Ovary (tissue), 9 donors: ENCODE data around the gene RHOBTB1. TPM values are rescaled to one million over a fixed set of nuclear protein-coding genes. Genes with fewer than 3 reads are reported as not detected.

Experiments
- DNase-seq, 5 donors: peaks; one replicate each; pipeline ENCODE4 v3.0.0-alpha.2; 2019 to 2020
- H3K27ac ChIP-seq, 2 donors: fragments of 200-600 bp; one replicate each; pipeline versions ENCODE4 v1.5.1 to v1.8.0; 2019 to 2022
- H3K27me3 ChIP-seq: fragments of 200-600 bp; one replicate; pipeline ENCODE4 v1.8.0; 2022
- H3K36me3 ChIP-seq: fragments of 200-600 bp; sonication (generic); one replicate; pipeline ENCODE4 v1.5.1; 2019
- H3K4me1 ChIP-seq: one replicate; pipeline ENCODE4 v1.8.1; 2013; ENCODE audit warnings: mild to moderate bottlenecking, moderate library complexity; ENCODE audit not compliant: insufficient read depth
- H3K4me3 ChIP-seq: fragments of 200-600 bp; sonication (generic); one replicate; pipeline ENCODE4 v1.5.1; 2017
- H3K9me3 ChIP-seq, 2 donors: fragments of 200-600 bp in 1 of 2; sonication (generic) in 1 of 2; one replicate each; pipeline versions ENCODE4 v1.5.1 to v1.8.1; 2013 to 2019; ENCODE audit warnings: mild to moderate bottlenecking in 1 of 2, moderate library complexity in 1 of 2
- EP300 ChIP-seq: sonication (generic); formaldehyde crosslinking; IDR thresholded peaks from one replicate; pipeline ENCODE4 v1.6.1; 2017; ENCODE audit warnings: antibody characterized with exemption
- POLR2A ChIP-seq: fragments of 450-650 bp; IDR thresholded peaks from one replicate; pipeline ENCODE4 v1.6.1; 2017; ENCODE audit warnings: antibody characterized with exemption, mild to moderate bottlenecking, moderate library complexity
- WGBS, 3 donors: extraction: QIAGEN DNeasy Blood & Tissue Kit in 1 of 3; methylation state at CpG; one replicate each; pipeline versions ENCODE4 v1.1.5 to v1.1.7; 2013 to 2017; 5-methylcytosine and 5-hydroxymethylcytosine counted together
- intact Hi-C, 4 donors: fragments of 100-400 bp; cut with DNase I; formaldehyde crosslinking; loops; one replicate each; pipeline versions ENCODE4 v1.11.0 to v1.15.1; 2022 to 2023
- polyA plus RNA-seq, 2 donors: library from polyadenylated mRNA; stranded (reverse); fragments of 200-250 nt in 1 of 2; fragments of 350-450 nt in 1 of 2; fragmentation: Illumina TruSeq in 1 of 2; extraction: RNeasy Lipid Tissue Mini Kit (QIAGEN cat#74804) in 1 of 2; gene quantifications; one replicate each; pipeline ENCODE4 v1.2.3, GENCODE V29; 2013 to 2014
- total RNA-seq, 7 donors: library from RNA; depleted of rRNA in 2 of 7; stranded (reverse); fragments of >200 nt in 2 of 7; fragmentation: NEBNext Ultra II Directional in 3 of 7; extraction: Animal tissue kit (Norgen Biotek cat#: 25700) in 3 of 7; gene quantifications; one replicate each; pipeline versions ENCODE4 v1.1.0 to v1.2.4, GENCODE V29; 2016 to 2023
- TF ChIP-seq, protein P1 (sequence below), 3 donors: fragments of 450-650 bp in 2 of 3; fragments of 200-600 bp in 1 of 3; IDR thresholded peaks; one replicate each; pipeline versions ENCODE4 v1.5.1 to v1.8.0; 2016 to 2022; ENCODE audit warnings: antibody characterized with exemption in 3 of 3, mild to moderate bottlenecking in 1 of 3
- donor health status: DM: no; HTN: no; CAD: no; lungs with moderate emphysema.
- donor health status: DM: no; HTN: no; CAD: no.
- donor health status: Bipolar disorder and iron deficiency.
- donor health status: DM: yes; HTN: yes; CAD: no.
- donor health status: DM: no; HTN: no; CAD: no.
- donor health status: DM: yes; HTN: yes; CAD: no.

Gene RHOBTB1
- total and polyA plus RNA-seq, 9 donors, result 5.6 to 23.9 (median 13.0) TPM

DNA sequence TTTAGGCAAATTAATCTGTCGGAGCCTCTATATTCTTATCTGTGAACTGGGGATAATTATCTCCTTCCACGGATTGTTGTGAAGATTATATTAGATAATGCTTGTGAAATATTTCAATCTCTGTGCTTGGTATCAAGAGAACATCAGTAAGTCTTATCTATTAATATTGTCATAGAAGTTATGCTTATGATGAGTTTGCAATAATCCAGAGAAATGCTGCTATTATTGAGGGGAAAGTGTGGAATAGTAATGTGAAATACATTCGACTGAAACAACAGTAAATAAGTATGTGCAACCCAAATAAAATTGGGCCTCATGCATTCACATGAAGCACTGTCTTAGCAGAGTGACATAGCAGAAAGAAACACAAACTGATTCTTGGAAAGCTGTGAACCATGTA is 13.7 kb downstream of the RHOBTB1 start:
- intact Hi-C loops, result no loop called here
- Histone ChIP-seq H3K9me3 (no peaks in the 10 kb centered on the region), H3K4me1 (peaks cover 7% of the 10 kb centered on the region), H3K27ac (no peak overlapping the region), H3K4me3 (no peak overlapping the region), H3K36me3 (no peaks in the 10 kb centered on the region), H3K27me3 (no peaks in the 10 kb centered on the region)
- TF ChIP-seq, protein P1, sequence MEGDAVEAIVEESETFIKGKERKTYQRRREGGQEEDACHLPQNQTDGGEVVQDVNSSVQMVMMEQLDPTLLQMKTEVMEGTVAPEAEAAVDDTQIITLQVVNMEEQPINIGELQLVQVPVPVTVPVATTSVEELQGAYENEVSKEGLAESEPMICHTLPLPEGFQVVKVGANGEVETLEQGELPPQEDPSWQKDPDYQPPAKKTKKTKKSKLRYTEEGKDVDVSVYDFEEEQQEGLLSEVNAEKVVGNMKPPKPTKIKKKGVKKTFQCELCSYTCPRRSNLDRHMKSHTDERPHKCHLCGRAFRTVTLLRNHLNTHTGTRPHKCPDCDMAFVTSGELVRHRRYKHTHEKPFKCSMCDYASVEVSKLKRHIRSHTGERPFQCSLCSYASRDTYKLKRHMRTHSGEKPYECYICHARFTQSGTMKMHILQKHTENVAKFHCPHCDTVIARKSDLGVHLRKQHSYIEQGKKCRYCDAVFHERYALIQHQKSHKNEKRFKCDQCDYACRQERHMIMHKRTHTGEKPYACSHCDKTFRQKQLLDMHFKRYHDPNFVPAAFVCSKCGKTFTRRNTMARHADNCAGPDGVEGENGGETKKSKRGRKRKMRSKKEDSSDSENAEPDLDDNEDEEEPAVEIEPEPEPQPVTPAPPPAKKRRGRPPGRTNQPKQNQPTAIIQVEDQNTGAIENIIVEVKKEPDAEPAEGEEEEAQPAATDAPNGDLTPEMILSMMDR (IDR thresholded peaks at IDR 0.05), result no peak
- TF ChIP-seq POLR2A (no peak), EP300 (no peak)
- DNase-seq, result no peak
- WGBS, 3 donors, result 71 to 78% (median 78%) methylated on average over 3 of the region's 3 CpGs

GRCh38 chr10:60921633-60922032 is 22.4 kb downstream of the RHOBTB1 start:
- WGBS, 3 donors, result 81 to 92% (median 87%) methylated on average over 2 of the region's 2 CpGs
- peaks cover 2% of the 10 kb centered on the region for H3K4me1 ChIP-seq
- no peaks in the 10 kb centered on the region for H3K36me3 ChIP-seq
- no peaks in the 10 kb centered on the region for H3K27me3 ChIP-seq
- DNase-seq, result no peak
- intact Hi-C loops, result no loop called here
- TF ChIP-seq, protein P1 (IDR thresholded peaks at IDR 0.05), result no peak
- TF ChIP-seq POLR2A, result no peak
- TF ChIP-seq EP300, result no peak
- H3K9me3 ChIP-seq, result no peaks in the 10 kb centered on the region
- H3K27ac ChIP-seq, result no peak overlapping the region
- H3K4me3 ChIP-seq, result no peak overlapping the region

- TF ChIP-seq EP300, result no peak
Observed at GRCh38 chr10:60920479-60920878, 23.5 kb downstream of the RHOBTB1 start.

GRCh38 chr10:60919551-60919950 is 24.4 kb downstream of the RHOBTB1 start:
- no peaks in the 10 kb centered on the region for H3K9me3 ChIP-seq
- DNase-seq, result no peak
- no peaks in the 10 kb centered on the region for H3K36me3 ChIP-seq
- 87 to 92% (median 92%) methylated on average over 2 of the region's 2 CpGs for WGBS, 3 donors
- intact Hi-C loops, result no loop called here
- peaks cover 6% of the 10 kb centered on the region for H3K4me1 ChIP-seq
- TF ChIP-seq, protein P1 (IDR thresholded peaks at IDR 0.05), result no peak
- no peak for TF ChIP-seq EP300
- no peak for TF ChIP-seq POLR2A
- H3K27me3 ChIP-seq, result no peaks in the 10 kb centered on the region
- H3K4me3 ChIP-seq, result no peak overlapping the region
- no peak overlapping the region for H3K27ac ChIP-seq

More at GRCh38 chr10:60920479-60920878, 23.5 kb downstream of the RHOBTB1 start:
- no peak for DNase-seq
- Histone ChIP-seq H3K36me3 (no peaks in the 10 kb centered on the region), H3K4me1 (peaks cover 6% of the 10 kb centered on the region), H3K27me3 (no peaks in the 10 kb centered on the region), H3K27ac (no peak overlapping the region), H3K9me3 (no peaks in the 10 kb centered on the region), H3K4me3 (no peak overlapping the region)
- intact Hi-C loops, result no loop called here
- WGBS, 3 donors, result 95 to 99% (median 95%) methylated on average over 4 of the region's 4 CpGs

- Histone ChIP-seq H3K27ac (no peak overlapping the region), H3K4me3 (no peak overlapping the region)
Observed at GRCh38 chr10:60917331-60918280, 26.4 kb downstream of the RHOBTB1 start.

More at GRCh38 chr10:60917331-60918280, 26.4 kb downstream of the RHOBTB1 start:
- Histone ChIP-seq H3K4me1 (peaks cover 6% of the 10 kb centered on the region), H3K36me3 (no peaks in the 10 kb centered on the region), H3K27me3 (no peaks in the 10 kb centered on the region), H3K9me3 (no peaks in the 10 kb centered on the region)
- intact Hi-C loops, result no loop called here
- no peak for DNase-seq
- TF ChIP-seq EP300 (no peak), POLR2A (no peak)
- TF ChIP-seq, protein P1 (IDR thresholded peaks at IDR 0.05), result no peak
- WGBS, 3 donors, result 92 to 98% (median 95%) methylated on average over 4 of the region's 4 CpGs
